NCI-H1105 (cell line): ENCODE measurements around the gene UACA.
"Not testable (repeated sequence)": the region's sequence is repeated elsewhere in the genome, so short reads cannot be mapped to it uniquely, and the experiment has no call there.

Experiments
- DNase-seq: peaks from one replicate; lab custom pipeline; 2025; lab: John Stamatoyannopoulos, UW

The UACA gene

DNA sequence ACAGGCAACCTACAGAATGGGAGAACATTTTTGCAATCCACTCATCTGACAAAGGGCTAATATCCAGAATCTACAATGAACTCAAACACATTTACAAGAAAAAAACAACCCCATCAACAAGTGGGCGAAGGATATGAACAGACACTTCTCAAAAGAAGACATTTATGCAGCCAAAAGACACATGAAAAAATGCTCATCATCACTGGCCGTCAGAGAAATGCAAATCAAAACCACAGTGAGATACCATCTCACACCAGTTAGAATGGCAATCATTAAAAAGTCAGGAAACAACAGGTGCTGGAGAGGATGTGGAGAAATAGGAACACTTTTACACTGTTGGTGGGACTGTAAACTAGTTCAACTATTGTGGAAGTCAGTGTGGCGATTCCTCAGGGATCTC, 100.3 kb downstream of the UACA start:
- DNase-seq: not testable (repeated sequence)

DNA sequence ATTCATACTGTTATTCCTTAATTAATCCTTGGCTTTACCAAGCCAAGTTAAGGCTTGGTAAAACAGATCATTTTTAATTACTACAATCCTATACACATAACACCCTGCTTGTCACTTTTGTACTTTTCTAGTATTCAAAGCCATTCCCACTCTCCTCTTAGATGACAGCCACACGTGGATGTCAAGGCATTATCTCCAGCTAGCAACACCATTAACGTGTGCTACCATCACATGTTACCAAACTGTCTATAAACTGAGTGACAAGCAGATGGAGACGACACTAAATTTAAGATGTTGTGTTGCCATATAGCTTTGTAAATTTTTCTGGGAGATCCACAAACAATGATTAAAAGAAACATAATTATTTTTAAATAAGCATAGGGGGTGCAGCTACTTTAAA, 103.7 kb downstream of the UACA start:
- no peak for DNase-seq

- no peak for DNase-seq
These were observed 104.7 kb downstream of the UACA start for GRCh38 chr15:70658641-70659040.

GRCh38 chr15:70653426-70653825, 109.9 kb downstream of the UACA start:
- no peak for DNase-seq

GRCh38 chr15:70652341-70652740, 111.0 kb downstream of the UACA start:
- DNase-seq: no peak

DNA sequence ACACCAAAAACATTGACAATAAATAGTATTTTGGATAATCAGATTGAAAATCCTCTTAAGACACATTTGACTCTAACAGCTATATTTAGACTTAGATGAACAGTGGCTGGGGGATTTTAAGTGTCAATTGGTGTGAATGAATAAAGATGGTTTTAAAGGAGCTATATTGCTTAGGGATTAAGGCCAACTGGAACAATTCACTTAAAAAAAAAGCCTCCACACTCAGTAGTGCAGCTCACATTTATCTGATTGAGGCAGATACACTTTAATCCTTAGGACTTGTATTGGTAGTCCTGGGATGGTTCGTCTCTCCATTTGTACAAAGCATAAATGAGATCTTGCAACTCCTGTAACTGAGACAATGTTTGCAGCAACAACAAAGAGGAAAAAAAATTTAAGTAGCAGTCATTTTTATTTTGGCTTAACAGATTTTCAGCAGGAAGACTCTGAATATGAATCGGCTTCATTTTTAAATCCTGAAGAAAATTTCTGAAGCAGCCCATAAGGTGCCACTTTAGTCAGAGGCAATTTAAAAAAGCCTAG, 112.0 kb downstream of the UACA start:
- DNase-seq: no peak

DNA sequence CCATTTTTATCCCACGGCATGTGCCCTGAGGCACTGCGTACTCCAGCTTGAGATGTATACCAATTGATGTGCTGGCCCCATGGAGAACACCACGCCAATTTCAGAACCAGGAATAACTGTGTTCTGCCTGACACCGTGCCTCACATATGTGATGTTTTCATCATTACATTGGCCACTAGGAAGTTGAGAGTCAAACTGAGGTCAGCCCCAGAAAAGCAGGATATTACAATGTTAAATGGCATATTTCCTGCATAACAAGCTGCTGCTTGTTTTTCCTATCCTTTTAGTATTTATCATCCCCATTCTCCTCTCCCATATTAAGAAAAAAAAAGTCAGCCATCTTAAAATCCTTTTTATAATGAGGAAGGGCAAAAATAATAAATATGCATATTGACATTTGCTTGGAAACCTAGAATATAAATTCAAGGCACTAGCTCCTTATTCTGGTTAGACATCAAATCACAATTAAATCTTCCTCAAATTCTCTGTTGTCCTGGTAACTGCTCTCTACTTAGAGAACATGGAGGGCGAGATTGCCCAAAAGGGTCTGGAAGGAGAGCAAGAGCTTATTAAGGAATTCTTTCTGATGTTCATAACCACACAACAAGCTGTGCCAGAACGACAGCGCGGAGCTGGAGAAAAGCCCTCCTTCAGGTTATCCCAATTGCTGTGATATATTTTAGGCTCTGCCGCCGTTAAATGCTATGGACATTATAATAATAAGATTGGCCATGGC, 112.6 kb downstream of the UACA start:
- no peak for DNase-seq

GRCh38 chr15:70647396-70647795, 116.0 kb downstream of the UACA start:
- DNase-seq: no peak

GRCh38 chr15:70646169-70646568, 117.2 kb downstream of the UACA start:
- no peak for DNase-seq

GRCh38 chr15:70643783-70644125, 119.6 kb downstream of the UACA start:
- no peak for DNase-seq

DNA sequence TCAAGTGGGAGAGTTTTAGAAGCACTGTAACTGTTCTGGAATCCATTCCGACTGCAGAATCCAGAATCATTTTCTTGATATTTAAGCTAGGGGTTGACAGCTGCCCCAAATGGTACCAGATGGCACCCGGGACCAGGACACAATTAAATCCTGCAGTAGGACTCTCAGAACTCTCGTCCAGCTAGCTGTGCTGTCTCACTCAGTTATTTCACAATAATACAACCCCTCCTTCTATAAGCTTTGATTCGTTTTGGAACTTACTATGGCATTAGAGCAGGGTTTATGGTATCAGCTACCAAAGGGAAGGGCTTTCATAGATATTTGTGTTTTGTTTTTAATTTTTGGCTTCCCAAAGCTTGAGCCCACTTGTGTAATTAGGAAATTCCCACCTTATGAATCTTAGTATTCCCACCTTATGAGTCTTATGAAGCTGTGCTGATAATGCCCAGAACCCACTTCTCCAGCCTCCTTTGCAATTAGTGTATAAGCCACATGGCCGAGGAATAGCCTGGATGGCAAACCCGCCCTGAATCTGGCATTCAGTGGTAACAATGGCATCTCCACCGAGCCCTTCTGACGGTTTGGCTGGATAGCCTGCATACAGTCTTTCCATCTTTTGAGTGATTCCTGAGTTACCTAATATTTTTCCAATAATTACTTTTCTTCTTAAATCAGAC, 120.1 kb downstream of the UACA start:
- DNase-seq: no peak

DNA sequence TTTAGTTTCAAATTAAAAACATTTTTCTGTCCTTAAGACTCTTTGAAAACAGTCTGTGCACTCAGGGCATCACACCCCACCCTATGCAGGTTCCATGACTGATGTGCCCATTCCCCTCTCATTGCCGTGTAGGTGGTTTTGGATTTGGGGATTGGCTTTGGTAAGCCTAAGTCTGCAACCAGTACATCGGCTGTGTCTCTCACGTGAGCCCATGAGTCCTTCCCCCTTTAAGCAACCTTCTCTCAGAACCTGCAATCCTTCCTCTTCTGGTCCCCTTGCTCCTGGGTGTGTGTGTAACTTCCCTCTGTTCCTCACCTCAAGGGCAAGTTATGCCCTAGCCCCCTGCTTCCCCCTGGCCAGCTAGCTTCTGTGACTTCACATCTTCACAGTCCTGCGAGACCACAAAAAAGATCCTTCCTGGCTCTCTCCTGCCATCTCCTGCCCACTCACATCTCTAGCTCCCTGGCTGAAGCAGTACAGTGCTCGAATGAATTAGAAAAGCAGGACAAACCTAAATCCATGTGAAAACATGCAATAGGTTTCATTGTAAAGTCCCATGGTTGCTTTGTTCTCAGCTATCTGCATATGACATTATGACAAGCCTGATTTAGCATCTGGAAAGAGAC, 126.7 kb downstream of the UACA start:
- DNase-seq: no peak

- DNase-seq: no peak
These were observed 127.5 kb downstream of the UACA start for GRCh38 chr15:70635895-70636294.

DNA sequence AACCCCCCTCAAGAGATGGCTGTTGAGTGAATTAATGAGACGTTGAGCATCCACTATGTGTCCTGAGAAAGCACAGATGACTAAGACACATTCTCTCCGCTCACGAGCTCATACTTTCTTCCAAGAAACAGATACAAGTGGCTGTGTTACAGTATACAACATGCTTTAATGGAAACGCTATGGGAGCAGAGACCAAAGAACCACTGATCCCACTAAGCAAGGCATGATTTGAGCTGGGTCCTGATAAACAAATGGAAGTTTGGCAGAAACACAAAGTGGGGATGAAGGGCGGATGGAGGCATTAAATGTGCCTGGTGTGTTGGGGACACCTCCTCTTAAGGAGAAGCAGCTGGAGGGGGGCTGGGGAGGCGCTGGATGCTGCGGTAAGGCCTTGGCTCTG, 129.4 kb downstream of the UACA start:
- no peak for DNase-seq

DNA sequence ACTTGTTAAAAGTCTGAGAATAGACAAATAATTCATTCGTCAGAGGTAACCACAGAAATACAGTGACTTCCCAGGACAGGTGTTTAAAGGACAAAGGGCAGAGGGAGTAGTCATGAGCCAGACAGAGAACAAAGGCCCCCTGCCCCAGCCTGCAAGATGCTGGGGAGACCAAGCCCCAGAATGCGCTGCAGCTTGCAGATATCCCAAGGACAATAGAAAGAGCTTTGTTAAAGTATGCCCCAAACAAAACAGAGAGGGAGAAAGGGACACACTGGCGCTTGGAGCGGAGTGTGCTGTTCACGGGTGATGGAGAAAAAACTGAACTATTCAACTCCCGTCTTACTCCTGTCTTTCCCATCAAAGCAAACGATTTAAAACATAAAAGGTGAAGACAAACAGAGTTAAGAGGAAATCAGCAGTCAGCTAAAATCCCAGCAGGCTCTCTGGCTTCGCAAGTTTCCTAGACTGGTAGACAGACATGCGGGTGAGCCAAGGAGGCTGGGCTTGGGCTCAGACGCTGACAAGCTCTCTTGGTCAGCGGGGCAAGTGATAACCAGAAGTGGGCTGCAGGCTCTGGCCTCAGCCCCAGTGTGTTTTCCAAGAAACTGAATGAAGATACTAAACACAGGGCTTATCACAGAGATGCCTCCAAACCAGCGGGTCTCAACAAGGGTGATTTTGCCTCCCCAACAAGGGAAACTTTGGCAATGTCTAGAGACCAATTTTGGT, 130.1 kb downstream of the UACA start:
- DNase-seq: no peak

GRCh38 chr15:70632491-70633102, 130.8 kb downstream of the UACA start:
- no peak for DNase-seq

DNA sequence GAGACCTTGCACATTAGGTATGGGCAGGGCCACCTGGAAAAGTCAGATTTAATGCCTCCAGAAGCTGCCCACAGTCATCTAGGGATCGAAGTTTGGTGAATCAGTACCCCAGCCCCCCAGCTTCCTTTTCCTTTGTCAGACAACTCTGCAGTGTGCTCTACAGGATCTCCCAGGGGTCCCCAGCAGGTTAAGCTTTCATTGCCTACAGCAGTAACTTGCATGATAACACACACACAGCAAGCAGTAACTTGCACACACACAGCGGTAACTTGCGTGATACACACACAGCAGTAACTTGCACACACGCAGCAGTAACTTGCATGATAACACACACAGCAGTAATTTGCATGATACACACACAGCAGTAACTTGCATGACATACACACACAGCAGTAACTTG, 131.3 kb downstream of the UACA start:
- no peak for DNase-seq

GRCh38 chr15:70629735-70630273, 133.6 kb downstream of the UACA start:
- no peak for DNase-seq

DNA sequence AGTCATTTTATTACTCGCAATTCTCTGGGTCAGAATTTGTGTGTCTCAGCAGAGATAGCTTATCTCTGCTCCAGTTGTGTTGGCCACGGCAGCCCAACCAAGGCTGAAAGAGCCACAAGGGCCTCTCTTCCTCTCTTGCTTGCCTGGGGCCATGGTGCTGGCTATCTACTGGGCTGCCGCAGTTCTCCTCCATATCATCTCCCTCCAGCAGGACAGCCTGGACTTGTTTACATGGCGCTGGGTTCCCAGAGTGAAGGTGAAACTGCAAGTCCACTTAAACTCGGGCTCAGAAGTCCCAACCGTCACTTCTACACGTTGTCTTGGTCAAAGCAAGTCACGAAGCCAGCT, 134.8 kb downstream of the UACA start:
- no peak for DNase-seq

DNA sequence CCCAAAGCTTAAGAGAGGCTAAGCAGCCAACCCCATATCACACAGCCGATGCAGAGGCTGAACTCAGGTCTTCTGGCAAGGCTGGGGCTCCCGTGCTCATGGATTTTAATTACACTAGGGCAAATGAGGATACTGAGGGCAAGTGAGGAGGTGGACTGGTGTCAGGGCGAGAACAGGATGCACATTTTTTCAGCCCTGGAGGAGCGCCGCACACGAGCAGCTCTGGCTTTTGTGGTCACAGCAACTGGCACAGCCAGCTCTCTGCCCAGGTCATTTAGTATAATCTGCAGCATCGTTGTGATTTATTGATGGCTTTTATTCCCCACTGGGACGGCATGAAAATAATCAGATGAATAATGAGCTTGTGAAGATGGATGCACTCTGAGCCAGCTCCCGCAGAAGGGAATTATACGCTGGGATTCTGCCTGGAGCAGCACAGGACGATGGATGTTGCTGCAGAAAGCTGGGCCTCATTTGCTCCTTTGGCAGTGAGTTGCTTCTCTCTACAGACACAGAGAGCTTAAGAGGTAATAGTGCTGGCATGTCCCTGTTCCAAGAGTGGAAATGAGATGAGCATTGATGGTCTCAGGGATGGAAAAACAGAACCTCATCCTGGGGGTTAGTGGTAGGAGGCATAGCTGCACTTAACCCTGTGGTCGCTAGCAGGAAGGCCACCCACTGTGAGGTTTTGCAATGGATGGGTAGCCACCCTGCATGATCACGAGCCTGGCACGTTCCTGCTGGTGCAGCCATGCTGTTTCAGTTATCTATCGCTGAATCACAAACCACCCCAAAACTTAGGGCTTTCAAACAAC, 135.4 kb downstream of the UACA start:
- DNase-seq: no peak

- DNase-seq: no peak
These were observed 136.0 kb downstream of the UACA start for GRCh38 chr15:70627322-70627721.
